HG03095 (cell line): ENCODE data around the gene DHRS7B.

ENCODE experiments used
- ATAC-seq: cut with Tn5 transposase; IDR thresholded peaks from one replicate; pipeline ENCODE4 v1.9.1; 2021; ENCODE audit warnings: moderate library complexity; ENCODE audit not compliant: unreplicated experiment

Gene DHRS7B

GRCh38 chr17:21149621-21150020 lies 22.9 kb downstream of the DHRS7B start:
- ATAC-seq, result no peak

GRCh38 chr17:21152731-21153130 lies 26.0 kb downstream of the DHRS7B start:
- no peak for ATAC-seq

- ATAC-seq, result no peak
These were observed 31.0 kb downstream of the DHRS7B start for GRCh38 chr17:21157586-21158370.

GRCh38 chr17:21160401-21160800 lies 33.6 kb downstream of the DHRS7B start:
- no peak for ATAC-seq

- ATAC-seq, result no peak
These were observed 35.0 kb downstream of the DHRS7B start for GRCh38 chr17:21161498-21162393.

GRCh38 chr17:21162394-21162775 lies 35.6 kb downstream of the DHRS7B start:
- no peak for ATAC-seq

- no peak for ATAC-seq
These were observed 36.3 kb downstream of the DHRS7B start for GRCh38 chr17:21163101-21163500.

- ATAC-seq, result no peak
These were observed 37.5 kb downstream of the DHRS7B start for GRCh38 chr17:21164216-21164615.

- no peak for ATAC-seq
These were observed 37.9 kb downstream of the DHRS7B start for GRCh38 chr17:21164620-21165019.

- no peak for ATAC-seq
These were observed 39.3 kb downstream of the DHRS7B start for GRCh38 chr17:21165922-21166594.

- no peak for ATAC-seq
These were observed 39.9 kb downstream of the DHRS7B start for GRCh38 chr17:21166595-21167210.

GRCh38 chr17:21167303-21167702 lies 40.5 kb downstream of the DHRS7B start:
- no peak for ATAC-seq

GRCh38 chr17:21168555-21168865 lies 41.7 kb downstream of the DHRS7B start:
- no peak for ATAC-seq

- ATAC-seq, result no peak
These were observed 42.7 kb downstream of the DHRS7B start for GRCh38 chr17:21169496-21169895.

- no peak for ATAC-seq
These were observed 44.0 kb downstream of the DHRS7B start for GRCh38 chr17:21170809-21171208.

GRCh38 chr17:21171309-21171922 lies 44.7 kb downstream of the DHRS7B start:
- ATAC-seq, result peak; percentile 72

- ATAC-seq, result no peak
These were observed 45.3 kb downstream of the DHRS7B start for GRCh38 chr17:21171970-21172510.

- no peak for ATAC-seq
These were observed 46.1 kb downstream of the DHRS7B start for GRCh38 chr17:21172846-21173245.

- no peak for ATAC-seq
These were observed 46.8 kb downstream of the DHRS7B start for GRCh38 chr17:21173543-21173942.

- no peak for ATAC-seq
These were observed 47.4 kb downstream of the DHRS7B start for GRCh38 chr17:21174186-21174585.
